ENCODE results near the gene CCDC47.
A peak's percentile ranks its signal among the peaks of the same experiment; 100 is the strongest.

The CCDC47 gene

DNA sequence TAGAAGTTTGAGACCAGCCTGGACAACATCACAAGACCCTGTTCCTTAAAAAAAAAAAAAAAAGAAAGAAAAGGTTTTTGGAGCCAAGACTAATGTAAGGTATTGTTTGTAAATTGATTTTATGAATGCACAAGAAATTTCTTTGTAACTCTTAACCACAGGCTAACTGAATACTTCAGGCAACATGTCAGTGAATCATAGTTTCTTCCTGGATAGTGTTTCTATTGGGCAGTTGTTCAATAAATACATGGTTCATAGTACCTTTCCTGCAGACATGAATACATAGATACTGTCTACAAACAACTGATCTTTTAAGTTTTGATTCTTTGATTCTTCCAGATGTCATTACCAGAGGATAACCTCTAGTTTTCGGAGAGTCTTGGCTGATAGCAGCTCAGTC lies 12.2 kb upstream of the CCDC47 start:
- DNase-seq (ENCODE audit: low read depth in 2 of 2), result no peak

DNA sequence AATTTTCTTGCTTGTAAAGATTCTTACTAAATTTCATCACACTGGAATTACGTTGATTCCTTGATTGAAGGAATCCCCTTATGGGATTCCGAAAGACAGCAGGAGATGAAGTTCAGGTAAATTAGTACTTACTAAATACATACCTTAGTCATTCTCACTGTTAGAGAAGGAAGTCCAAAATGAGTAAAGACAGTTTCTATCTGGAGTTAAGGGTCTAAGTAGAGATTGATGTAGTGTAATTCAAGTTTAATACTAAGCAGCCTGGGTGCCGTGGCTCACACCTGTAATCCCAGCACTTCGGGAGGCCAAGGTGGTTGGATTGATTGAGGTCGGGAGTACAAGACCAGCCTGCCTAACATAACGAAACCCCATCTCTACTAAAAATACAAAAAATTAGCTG lies 10.1 kb upstream of the CCDC47 start:
- DNase-seq (ENCODE audit: low read depth in 2 of 2), result no peak

DNA sequence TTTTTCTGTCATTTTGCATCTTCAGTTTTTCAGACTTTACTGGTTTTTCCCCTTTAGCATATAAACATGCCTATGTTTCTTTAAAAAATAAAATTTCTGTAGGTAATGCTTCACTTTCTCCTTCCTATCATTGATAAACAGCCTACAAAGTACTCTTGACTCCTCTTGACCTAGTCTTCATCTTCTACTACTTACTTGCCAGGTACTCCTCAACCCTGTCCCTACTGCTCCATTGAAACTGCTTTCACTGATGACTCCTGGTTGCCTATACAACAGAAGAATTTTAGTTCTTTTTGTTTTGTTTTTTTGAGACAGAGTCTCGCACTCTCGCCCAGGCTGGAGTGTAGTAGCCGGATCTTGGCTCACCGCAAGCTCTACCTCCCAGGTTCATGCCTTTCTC lies 7.5 kb upstream of the CCDC47 start:
- DNase-seq (ENCODE audit: low read depth in 2 of 2), result no peak

DNA sequence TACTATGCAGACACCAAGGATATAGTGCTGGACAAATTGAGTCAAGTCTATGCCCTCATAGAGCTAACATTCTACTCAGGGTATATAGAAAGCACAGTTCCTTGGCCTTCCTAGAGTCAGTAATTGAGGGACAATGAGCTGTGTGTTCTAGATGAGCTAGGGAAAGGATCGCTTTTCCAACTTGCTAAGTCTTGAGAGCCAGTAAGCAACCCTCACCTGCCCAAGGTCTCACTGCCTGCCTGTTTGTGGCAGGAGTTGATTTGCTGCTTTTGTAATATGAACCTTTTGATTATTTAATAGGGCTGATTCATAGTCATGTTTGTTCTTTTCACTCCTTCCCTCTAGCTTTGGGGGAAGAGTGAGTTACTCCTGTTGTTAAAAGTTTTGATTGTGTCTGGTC lies 7.1 kb upstream of the CCDC47 start:
- DNase-seq (ENCODE audit: low read depth in 2 of 2), result no peak

DNA sequence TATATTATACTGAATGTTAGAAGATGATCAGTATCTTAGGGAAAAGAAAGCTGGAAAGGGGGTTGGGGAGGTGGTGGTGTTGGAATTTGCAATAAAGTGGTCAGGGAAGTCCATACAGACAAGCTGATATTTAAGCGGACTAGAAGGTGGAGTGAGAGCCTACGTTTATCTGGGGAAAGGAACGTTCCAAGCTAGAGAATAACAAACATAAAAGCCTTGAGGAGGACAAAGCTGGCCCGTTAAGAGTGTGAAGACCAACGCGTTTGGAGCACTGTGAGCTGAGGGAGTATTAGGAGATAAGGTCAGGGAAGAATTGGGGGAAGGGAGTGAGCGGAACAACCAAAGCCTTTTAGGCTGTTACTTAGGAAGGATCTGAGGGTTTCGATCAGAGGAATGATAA lies 2.0 kb upstream of the CCDC47 start:
- DNase-seq (ENCODE audit: low read depth in 2 of 2), result no peak

DNA sequence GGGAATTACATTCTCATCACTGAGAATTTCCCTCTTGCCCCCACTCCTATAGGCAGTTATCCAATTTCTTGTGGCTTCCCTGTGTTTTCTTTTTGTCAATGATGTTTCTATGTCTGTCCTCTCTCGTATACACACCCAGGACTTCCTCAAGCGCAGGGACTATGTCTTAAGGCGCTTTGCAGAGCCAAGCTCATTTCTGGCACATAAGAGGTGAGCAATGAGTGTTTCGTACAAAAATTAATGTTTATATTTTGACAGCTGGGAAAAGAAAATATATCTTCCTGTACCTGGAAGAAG lies 1.5 kb upstream of the CCDC47 start:
- no peak for DNase-seq (ENCODE audit: low read depth in 2 of 2)

DNA sequence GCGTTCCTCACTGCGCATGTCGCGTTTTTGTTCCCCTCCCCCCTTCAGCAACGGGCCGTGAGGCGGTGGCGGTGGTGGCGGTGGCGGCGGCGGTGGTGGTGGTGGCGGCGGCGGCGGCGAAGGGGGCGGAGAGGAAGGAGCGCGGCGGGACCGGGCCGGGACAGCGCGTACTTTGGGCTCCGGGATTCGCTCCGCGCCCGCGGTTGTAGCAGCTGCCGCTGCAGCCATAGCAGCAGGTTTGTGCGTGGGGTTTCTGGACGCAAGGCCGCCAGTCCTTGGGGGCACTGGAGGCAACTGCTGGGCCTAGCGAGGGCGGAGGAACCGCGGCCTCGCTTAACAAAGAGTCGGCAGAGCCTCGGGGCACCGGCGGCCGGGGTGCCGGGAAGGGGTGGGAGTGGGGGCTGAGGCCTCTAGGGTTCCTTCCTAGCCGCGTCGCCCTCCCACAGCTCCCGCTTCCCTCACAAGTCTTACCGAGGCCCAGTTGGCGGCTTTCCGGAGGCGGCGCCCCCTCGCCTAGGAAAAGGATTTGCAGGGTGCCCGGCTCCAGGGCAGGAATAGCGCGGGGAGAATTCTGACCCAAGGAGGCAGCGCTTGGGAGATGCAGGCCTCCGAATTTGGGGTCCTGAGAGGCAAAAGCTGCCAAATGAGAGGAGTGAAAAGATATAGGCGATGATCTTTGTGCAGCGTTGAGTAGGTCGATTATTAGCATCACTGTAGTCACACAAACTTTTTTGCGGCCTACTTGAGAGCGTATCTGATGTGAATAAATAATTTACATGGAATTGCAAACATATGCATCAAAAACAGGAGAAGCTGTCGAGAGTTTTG lies 958 bp upstream of the CCDC47 start, which contains the start of gene DDX42:
TSS of gene DDX42 (plus strand) at position 30 of the 828 bp plus-strand sequence. CDS start 12,880 bp downstream, outside the sequence.
- DNase-seq (ENCODE audit: low read depth in 2 of 2), result peak in 1 of 2 donors; percentile 83

DNA sequence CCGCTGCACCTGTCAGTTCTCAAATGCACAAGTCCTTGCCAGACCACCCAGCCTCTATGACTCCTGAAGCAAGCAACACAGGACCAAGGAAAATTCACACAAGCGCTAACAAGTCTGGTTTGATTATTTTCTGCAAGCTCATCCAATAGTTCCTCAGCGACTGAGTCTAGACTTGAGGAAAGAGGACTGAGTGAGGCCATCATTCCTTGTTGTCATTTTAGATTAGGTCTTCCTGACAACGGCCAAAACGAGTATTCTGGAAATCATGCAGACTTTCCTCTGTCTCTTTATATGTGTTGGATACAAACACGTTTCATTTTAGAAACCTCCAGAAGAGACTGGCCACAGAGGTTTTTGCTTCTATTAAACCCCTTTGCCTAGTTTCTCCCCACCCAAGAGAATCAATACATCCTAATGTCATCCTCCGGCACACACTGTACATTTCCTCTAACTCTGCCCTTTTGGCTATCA lies 561 bp downstream of the CCDC47 start:
- no peak for DNase-seq (ENCODE audit: low read depth in 2 of 2)

DNA sequence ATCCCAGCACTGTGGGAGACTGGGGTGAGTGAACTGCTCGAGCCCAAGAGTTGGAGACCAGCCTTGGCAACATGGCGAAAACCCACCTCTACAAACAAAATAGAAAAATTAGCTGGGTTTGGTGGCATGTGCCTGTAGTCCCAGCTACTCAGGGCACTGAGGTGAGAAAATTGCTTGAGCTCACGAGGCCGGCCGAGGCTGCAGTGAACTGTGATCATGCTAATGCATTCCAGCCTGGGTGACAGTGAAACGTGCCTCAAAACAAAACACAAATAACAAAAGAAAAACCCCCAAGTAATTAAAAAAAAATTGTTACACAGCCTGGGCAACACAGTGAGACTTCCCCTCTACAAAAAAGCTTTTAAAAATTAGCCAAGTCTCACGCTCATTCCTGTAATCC lies 5.0 kb downstream of the CCDC47 start:
- no peak for DNase-seq (ENCODE audit: low read depth in 2 of 2)

DNA sequence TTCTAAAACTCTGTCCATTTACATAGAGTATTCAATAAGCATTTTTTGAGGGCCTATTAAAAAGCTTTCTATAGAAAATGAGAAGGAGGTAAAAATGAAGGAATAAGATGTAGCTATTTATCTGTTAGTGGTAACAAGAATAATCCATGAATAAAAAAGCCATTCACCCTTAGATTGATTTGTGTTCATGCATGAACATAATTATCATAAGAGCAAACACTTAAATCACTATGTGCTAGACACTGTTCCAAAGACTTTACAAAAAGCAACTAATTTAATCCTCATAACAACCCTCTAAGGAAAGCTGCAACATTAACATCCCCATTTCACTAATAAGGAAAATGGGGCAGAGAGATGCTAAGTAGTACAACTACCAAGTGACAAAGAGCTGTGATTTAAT lies 6.6 kb downstream of the CCDC47 start:
- DNase-seq (ENCODE audit: low read depth in 2 of 2), result no peak

DNA sequence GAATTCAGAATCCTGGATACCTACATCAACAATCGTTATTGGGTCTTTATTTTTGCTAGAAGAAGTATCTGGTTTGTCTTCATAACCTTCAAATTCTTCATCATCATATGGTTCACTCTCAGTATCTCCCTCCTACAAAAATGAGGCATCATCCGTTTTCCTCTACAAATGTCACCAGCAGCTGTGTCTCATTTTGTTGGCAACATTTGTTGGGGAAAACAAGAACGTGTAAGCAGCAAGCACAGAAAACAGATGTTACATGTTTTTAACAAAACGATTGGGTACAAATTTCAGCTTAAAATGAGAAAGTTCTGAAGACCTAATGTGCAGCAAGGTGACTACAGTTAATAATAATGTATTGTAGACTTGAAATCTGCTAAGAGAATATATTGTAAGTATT lies 8.7 kb downstream of the CCDC47 start:
- no peak for DNase-seq (ENCODE audit: low read depth in 2 of 2)

DNA sequence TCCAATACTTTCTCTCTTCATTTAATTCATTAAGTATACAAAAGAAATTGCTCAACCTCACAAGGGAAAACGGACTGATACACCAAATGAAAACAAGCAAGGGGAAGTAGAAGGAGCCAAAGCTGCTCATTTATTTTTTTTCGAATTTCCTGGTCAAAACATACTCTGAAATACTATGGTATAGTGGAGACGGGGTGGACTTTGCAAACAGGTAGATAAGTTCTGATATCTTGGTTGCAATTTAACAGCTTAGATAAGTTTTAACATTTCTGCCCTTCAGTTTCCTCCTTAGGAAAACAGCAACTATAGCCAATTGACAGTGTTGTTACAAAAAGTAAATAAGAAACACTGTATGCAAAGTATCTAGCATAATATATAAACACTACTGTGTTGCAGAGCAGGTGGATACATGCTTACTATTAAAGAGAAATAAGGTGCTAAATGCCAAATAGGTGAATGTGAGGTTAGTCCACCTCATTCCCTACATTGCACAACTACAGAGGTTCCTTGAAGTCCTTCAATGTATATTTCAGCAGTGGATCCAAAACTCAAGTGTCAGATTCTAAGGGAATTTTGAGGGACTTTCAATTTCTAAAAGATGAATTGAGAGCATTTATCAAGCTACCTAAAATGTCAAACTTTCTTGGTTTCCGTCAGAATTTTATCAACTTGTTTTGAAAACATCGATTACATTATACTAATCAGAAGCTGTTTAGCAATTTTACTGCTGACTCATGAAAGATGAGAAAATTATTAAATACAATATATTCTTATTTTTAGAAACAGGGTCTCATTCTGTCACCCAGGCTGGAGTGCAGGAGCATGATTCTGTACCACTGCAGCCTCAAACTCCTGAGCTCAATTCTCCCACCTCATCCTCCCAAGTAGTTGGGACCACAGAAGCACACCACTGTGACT lies 11.0 kb downstream of the CCDC47 start:
- no peak for DNase-seq (ENCODE audit: low read depth in 2 of 2)

DNA sequence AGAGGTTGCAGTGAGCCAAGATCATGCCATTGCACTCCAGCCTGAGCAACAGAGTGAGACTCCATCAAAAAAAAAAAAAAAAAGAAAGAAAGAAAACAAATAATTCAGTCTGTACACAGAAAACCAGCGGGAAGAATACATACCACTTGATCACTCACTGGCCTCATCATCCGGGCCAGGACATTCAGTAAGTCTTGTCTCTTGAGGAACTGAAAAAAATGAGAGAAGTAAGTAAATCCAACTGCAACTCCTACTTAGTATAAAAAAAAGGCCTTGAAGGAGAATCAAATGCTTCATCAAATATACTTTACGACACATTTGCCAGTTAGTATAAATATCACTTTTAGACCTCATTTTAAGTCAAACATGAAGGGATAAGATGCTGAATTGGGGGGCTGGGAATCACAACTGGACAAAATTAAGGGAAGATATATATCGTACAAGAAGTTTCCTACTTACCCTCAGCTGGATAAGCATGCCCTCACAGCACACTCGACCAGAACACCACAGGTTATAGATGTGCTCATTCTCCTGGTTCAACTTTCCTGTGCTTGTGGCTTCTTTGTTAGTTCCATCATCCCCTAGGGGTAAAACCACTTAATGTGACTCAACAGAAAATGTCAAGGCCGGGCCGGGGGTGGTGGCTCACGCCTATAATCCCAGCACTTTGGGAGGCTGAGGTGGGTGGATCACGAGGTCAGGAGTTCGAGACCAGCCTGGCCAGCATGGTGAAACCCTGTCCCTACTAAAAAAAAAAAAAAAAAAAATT lies 12.4 kb downstream of the CCDC47 start:
- DNase-seq (ENCODE audit: low read depth in 2 of 2), result no peak

DNA sequence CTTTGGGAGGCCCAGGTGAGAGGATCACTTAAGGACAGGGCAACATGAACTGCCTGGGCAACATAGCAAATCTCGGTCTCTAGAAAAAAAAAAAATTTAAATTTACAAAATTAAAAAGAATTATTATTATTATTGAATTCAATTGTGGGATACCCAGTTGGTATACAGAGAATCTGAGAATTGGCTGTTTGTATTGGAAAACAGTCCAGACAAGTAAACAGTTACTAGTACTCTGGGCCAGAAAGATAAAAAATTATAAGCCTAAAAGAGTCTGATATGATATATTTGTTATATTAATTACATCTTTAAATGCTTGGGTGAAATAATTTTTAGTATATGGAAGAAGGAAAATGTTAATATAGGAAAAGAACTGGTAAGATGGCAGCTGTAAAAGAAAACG lies 15.0 kb downstream of the CCDC47 start:
- no peak for DNase-seq (ENCODE audit: low read depth in 2 of 2)

DNA sequence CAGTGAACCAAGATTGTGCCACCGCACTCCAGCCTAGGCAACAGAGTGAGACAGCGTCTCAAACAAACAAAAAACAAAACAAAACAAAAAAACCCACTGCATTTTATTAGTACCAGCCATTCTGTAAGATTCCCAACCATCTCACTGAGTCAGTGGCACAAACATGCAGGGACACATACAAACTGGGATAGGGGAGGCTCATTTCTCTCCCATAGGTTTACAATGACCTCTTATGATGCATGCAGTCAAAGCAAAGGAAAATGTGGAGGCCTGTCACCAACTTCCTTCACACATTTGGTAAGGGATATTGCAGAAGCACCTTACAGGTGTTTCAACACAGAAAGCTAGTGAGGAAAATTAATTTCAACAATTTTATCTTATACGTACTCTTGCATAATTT lies 19.4 kb downstream of the CCDC47 start:
- no peak for DNase-seq (ENCODE audit: low read depth in 2 of 2)

DNA sequence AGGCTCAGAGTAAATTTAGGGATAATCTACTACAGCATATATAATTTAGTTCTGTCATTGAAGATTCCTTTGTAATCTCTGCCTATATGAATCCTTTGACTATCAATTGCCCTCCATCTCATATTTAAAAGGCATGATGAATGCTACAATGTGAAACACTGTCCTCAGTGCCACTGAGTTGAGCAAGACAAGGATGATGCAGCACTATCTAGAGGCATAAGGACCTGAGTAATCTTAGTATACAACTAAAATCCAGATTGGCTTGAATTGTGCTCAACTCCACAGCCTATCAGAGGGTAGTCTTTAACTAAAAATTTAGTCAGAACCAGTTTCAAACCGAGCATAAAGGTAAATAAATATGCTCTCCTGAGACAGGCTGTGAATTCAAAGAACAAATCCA lies 20.2 kb downstream of the CCDC47 start:
- no peak for DNase-seq (ENCODE audit: low read depth in 2 of 2)

DNA sequence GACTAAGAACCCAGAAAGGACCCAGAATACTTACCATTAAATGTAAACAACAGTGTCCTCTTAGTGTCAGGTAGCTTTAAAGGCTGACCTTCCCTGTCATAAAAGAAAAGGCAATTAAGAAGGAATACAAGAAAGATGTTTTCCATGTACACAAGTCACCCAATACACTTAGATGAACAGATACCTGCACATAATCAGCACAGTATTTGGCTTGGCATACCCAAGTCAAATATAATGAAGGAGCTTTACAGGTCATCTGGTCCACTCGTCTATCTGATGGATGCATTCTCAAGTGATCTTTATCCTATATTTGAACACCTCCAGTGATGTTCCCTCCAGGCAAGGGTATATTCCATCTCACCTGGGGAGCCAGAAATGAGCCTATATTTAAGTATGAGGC lies 20.7 kb downstream of the CCDC47 start:
- DNase-seq (ENCODE audit: low read depth in 2 of 2), result no peak

DNA sequence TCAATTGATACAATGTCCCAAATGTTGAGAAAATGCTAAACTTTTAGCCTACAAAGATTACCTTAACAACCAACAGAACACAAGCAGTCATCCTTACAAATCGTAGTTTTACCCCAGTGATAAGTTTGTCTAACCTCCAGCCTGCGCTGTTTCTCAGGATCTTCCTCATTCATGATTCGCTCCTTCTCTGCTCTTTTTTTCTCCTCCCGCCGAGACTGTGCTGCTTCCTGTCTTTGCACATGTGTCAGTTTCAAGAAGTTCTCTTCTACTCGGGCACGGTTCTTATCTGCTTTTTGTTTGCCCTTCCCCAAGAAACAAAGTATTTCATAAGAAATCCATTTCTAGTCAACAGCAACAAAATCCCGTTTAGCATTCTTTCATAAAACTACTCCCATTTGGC lies 21.6 kb downstream of the CCDC47 start:
- DNase-seq (ENCODE audit: low read depth in 2 of 2), result no peak

DNA sequence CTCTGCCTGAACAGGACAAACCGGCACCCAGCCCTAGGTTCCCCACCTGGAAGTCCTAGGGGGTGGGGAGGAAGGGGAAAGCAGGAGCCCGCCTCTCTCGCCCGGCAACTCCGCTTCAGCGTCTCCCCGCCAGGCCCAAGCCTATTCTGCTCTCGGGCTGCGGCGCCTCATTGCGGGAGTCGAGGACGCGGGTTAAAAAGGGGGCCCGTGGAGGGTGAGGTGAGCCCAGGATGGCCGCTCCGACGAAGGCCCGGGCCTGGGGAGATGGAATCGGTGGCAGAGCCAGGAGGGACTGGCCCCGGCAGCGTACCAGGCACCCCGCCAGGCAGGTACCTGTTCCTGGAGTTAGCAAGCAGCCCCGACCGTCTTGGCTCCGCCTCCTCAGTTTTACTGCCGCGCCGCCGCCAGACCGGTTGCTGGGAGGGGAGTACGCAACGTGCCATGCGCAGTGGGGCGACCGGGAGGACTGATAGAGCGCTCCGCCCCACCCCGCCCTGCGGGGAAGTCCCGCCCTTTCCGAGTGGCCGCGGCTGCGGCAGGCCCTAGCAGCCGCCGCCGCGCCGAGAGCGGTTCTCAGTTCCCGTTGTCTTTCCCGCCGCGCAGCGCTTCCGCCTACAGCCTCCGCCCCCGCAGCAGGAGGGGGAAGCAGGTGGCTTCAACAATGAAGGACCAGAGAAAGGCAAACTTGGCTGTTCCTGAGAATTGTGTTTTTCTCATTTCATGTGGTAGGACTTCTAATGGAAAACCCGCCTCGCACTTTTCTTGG lies 31.8 kb downstream of the CCDC47 start, which contains the start of gene STRADA:
TSS of gene STRADA (minus strand) at position 392 of the 766 bp plus-strand sequence. CDS start 13,430 bp downstream, outside the sequence.
- peak; percentile 95 to 99 for DNase-seq (ENCODE audit: low read depth in 2 of 2)

DNA sequence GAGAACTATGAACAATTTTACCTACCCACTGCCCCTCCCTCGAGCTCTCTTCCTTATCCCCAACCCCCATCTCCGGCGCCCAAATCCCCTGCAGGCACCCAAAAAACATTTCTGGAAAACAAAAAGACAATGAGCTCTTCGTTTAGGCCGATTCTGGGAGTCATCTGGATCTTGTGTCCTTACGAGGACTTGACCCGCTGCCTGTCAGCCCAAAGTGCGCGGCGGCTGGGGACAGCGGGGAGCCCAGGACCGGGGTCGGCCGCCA lies 32.3 kb downstream of the CCDC47 start:
- peak in 1 of 2 donors; percentile 8 for DNase-seq (ENCODE audit: low read depth in 2 of 2)

DNA sequence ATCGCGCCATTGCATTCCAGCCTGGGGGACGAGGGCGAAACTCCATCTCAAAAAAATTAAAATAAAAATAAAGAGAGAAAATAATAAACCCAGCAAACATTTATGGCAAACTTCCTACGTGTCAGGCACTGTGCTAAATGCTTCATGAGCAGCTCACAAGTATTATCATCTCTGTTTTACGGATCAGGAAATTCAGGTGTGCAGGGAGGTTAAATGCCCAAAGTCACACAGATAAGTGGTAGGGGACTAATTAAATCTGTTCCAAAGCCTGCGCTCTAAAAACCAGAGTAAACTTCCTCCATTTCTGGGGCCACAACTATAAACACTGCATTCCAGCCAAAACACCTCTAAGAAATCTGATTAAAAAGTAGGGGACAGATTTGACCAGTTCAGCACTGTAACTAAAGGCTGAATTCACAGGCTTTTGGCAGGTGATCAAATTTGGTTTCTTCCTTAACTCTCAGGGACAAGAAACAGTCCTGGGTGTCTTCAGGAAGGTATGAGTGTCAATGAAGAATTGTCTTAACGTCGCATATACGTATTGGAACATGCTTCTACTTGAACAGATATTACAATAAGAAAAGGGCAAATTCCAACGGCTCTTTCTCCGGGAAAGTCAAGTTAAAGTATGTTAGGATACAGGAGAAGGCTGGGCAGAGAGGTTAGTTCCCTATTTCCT lies 32.8 kb downstream of the CCDC47 start:
- DNase-seq (ENCODE audit: low read depth in 2 of 2), result no peak
